ENCODE results near the gene C11orf21. TPM values are rescaled to one million over a fixed set of nuclear protein-coding genes. Genes with fewer than 3 reads are reported as not detected.

The C11orf21 gene
- total RNA-seq, 1 donor from 2014 or later, result not detected

DNA sequence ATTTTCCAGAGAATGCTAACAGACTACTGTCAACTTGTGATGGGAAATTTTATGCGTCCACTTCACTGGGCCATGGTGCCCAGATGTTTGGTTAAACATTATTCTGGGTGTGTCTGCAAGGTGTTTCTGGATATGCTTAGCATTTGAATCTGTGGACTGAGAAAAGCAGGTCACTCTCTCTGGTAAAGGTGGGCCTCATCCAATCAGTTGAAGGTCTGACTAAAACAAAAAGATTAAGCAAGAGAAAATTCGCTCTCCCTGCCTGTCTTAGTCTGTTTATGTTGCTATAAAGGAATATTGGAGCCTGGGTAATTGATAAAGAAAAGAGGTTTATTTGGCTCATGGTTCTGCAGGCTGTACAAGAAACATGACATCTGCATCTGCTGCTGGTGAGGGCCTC is 43.3 kb upstream of the C11orf21 start:
- H3K27ac Mint-ChIP-seq (ENCODE audit: unreplicated experiment), result no peak overlapping the region
- Histone ChIP-seq H3K27me3 (ENCODE audit: insufficient read depth, low read length) (peaks cover under 1% of the 10 kb centered on the region), H3K27ac (ENCODE audit: low read depth, low read length) (no peak overlapping the region), H2AFZ (ENCODE audit: low read depth, low read length) (no peak overlapping the region), H3K9ac (ENCODE audit: low read length) (no peak overlapping the region), H3K79me2 (ENCODE audit: insufficient read depth, low read length) (no peaks in the 10 kb centered on the region), H3K36me3 (ENCODE audit: insufficient read depth, low read length) (no peaks in the 10 kb centered on the region), H3K9me3 (ENCODE audit: insufficient read depth, low read depth, low read length) (peaks cover 6% of the 10 kb centered on the region), H3K4me2 (ENCODE audit: low read length) (no peak overlapping the region), H3K4me1 (ENCODE audit: insufficient read depth, low read length) (no peaks in the 10 kb centered on the region), H3K4me3 (ENCODE audit: insufficient read depth, low read depth, low read length) (no peak overlapping the region), H4K20me1 (ENCODE audit: insufficient read depth, low read length) (no peaks in the 10 kb centered on the region)
- peaks cover 41% of the 10 kb centered on the region for H3K9me3 Mint-ChIP-seq (ENCODE audit: unreplicated experiment)
- FAIRE-seq (no peak), DNase-seq (ENCODE audit: low read depth) (no peak)
- H3K36me3 Mint-ChIP-seq (ENCODE audit: low read depth, unreplicated experiment), result peaks cover 11% of the 10 kb centered on the region
- no peak for TF ChIP-seq EZH2 (IDR thresholded peaks at IDR 0.05; ENCODE audit: insufficient read depth, low read length)
- TF ChIP-seq, protein P1, sequence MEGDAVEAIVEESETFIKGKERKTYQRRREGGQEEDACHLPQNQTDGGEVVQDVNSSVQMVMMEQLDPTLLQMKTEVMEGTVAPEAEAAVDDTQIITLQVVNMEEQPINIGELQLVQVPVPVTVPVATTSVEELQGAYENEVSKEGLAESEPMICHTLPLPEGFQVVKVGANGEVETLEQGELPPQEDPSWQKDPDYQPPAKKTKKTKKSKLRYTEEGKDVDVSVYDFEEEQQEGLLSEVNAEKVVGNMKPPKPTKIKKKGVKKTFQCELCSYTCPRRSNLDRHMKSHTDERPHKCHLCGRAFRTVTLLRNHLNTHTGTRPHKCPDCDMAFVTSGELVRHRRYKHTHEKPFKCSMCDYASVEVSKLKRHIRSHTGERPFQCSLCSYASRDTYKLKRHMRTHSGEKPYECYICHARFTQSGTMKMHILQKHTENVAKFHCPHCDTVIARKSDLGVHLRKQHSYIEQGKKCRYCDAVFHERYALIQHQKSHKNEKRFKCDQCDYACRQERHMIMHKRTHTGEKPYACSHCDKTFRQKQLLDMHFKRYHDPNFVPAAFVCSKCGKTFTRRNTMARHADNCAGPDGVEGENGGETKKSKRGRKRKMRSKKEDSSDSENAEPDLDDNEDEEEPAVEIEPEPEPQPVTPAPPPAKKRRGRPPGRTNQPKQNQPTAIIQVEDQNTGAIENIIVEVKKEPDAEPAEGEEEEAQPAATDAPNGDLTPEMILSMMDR (IDR thresholded peaks at IDR 0.05; ENCODE audit: insufficient read depth, low read depth, low read length), result no peak
- H3K27me3 Mint-ChIP-seq (ENCODE audit: low read depth, unreplicated experiment), result peaks cover 29% of the 10 kb centered on the region
- H3K4me3 Mint-ChIP-seq (ENCODE audit: unreplicated experiment), result no peak overlapping the region
- H3K4me1 Mint-ChIP-seq (ENCODE audit: low read depth, unreplicated experiment), result no peaks in the 10 kb centered on the region

DNA sequence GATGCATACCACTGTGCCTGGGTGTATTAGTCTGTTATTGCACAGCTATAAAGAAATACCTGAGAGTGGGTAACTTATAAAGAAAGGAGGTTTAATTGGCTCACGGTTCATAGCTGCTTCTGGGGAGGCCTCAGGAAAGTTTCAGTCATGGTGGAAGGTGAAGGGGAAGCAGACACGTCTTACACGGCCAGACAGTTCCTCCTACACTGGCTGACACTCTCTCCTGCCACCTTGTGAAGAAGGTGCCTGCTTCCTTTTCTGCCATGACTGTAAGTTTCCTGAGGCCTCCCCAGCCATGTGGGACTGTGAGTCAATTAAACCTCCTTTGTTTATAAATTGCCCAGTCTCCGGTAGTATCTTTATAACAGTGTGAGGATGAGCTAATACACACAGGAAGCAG is 41.8 kb upstream of the C11orf21 start:
- H3K36me3 Mint-ChIP-seq (ENCODE audit: low read depth, unreplicated experiment), result peaks cover 11% of the 10 kb centered on the region

DNA sequence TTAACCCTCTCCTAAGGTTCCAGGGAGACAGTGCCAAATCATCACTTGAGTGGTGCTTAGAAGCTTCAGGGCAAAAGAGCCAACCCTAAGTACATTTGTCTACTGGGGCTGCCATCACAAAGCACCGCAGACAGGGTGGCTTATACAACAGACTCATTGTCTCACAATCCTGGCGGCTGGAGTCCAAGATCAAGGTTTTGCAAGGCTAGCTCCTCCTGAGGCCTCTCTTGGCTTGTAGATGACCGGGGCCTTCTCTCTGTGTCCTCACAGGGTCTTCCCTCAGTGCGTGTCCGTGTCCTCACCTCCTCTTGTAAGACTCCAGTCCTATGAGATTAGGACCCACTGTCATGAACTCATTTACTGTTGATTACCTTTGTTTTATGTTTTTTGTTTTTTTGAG is 41.3 kb upstream of the C11orf21 start:
- Histone ChIP-seq H3K27me3 (ENCODE audit: insufficient read depth, low read length) (no peaks in the 10 kb centered on the region), H3K9me3 (ENCODE audit: insufficient read depth, low read depth, low read length) (no peaks in the 10 kb centered on the region), H3K36me3 (ENCODE audit: insufficient read depth, low read length) (no peaks in the 10 kb centered on the region), H3K4me2 (ENCODE audit: low read length) (no peak overlapping the region), H3K27ac (ENCODE audit: low read depth, low read length) (no peak overlapping the region), H3K4me3 (ENCODE audit: insufficient read depth, low read depth, low read length) (no peak overlapping the region), H2AFZ (ENCODE audit: low read depth, low read length) (no peak overlapping the region), H3K4me1 (ENCODE audit: insufficient read depth, low read length) (no peaks in the 10 kb centered on the region), H3K9ac (ENCODE audit: low read length) (no peak overlapping the region), H3K79me2 (ENCODE audit: insufficient read depth, low read length) (no peaks in the 10 kb centered on the region), H4K20me1 (ENCODE audit: insufficient read depth, low read length) (no peaks in the 10 kb centered on the region)
- no peak for TF ChIP-seq EZH2 (IDR thresholded peaks at IDR 0.05; ENCODE audit: insufficient read depth, low read length)
- TF ChIP-seq, protein P1 (IDR thresholded peaks at IDR 0.05; ENCODE audit: insufficient read depth, low read depth, low read length), result no peak
- Mint-ChIP-seq H3K4me1 (ENCODE audit: low read depth, unreplicated experiment) (no peaks in the 10 kb centered on the region), H3K9me3 (ENCODE audit: unreplicated experiment) (peaks cover 24% of the 10 kb centered on the region), H3K36me3 (ENCODE audit: low read depth, unreplicated experiment) (peaks cover 11% of the 10 kb centered on the region), H3K4me3 (ENCODE audit: unreplicated experiment) (no peak overlapping the region), H3K27me3 (ENCODE audit: low read depth, unreplicated experiment) (peaks cover 34% of the 10 kb centered on the region), H3K27ac (ENCODE audit: unreplicated experiment) (no peak overlapping the region)
- DNase-seq (ENCODE audit: low read depth) (no peak), FAIRE-seq (no peak)

More for the DNA sequence above, 41.8 kb upstream of the C11orf21 start:
- Histone ChIP-seq H3K9ac (ENCODE audit: low read length) (no peak overlapping the region), H3K4me2 (ENCODE audit: low read length) (no peak overlapping the region), H3K4me3 (ENCODE audit: insufficient read depth, low read depth, low read length) (no peak overlapping the region), H3K9me3 (ENCODE audit: insufficient read depth, low read depth, low read length) (no peaks in the 10 kb centered on the region), H3K4me1 (ENCODE audit: insufficient read depth, low read length) (no peaks in the 10 kb centered on the region), H3K27ac (ENCODE audit: low read depth, low read length) (no peak overlapping the region), H3K79me2 (ENCODE audit: insufficient read depth, low read length) (no peaks in the 10 kb centered on the region), H4K20me1 (ENCODE audit: insufficient read depth, low read length) (no peaks in the 10 kb centered on the region), H2AFZ (ENCODE audit: low read depth, low read length) (no peak overlapping the region), H3K36me3 (ENCODE audit: insufficient read depth, low read length) (no peaks in the 10 kb centered on the region), H3K27me3 (ENCODE audit: insufficient read depth, low read length) (no peaks in the 10 kb centered on the region)
- TF ChIP-seq, protein P1 (IDR thresholded peaks at IDR 0.05; ENCODE audit: insufficient read depth, low read depth, low read length), result no peak
- TF ChIP-seq EZH2 (IDR thresholded peaks at IDR 0.05; ENCODE audit: insufficient read depth, low read length), result no peak
- Mint-ChIP-seq H3K9me3 (ENCODE audit: unreplicated experiment) (peaks cover 29% of the 10 kb centered on the region), H3K4me3 (ENCODE audit: unreplicated experiment) (no peak overlapping the region), H3K4me1 (ENCODE audit: low read depth, unreplicated experiment) (no peaks in the 10 kb centered on the region), H3K27ac (ENCODE audit: unreplicated experiment) (no peak overlapping the region), H3K27me3 (ENCODE audit: low read depth, unreplicated experiment) (peaks cover 36% of the 10 kb centered on the region)
- FAIRE-seq (no peak), DNase-seq (ENCODE audit: low read depth) (no peak)

Data from astrocyte (in vitro differentiated cells and primary cell).